ENCODE data around the gene GREB1. TPM values are rescaled to one million over a fixed set of nuclear protein-coding genes. Genes with fewer than 3 reads are reported as not detected.

The GREB1 gene
- total RNA-seq, 1 donor from 2014 or later, result 11.4 TPM

- no peak for ATAC-seq
- no peak for DNase-seq (ENCODE audit: missing footprints)
- intact Hi-C loops (cut with DNase I), result no loop called here
These were observed 51.2 kb downstream of the GREB1 start for GRCh38 chr2:11585071-11585470.

- ATAC-seq, result no peak
- intact Hi-C loops (cut with DNase I), result no loop called here
- peak; percentile 21 for DNase-seq (ENCODE audit: missing footprints)
These were observed 54.6 kb downstream of the GREB1 start for GRCh38 chr2:11588228-11589110.

GRCh38 chr2:11589316-11589940 lies 55.6 kb downstream of the GREB1 start:
- no peak for DNase-seq (ENCODE audit: missing footprints)
- ATAC-seq, result no peak
- intact Hi-C loops (cut with DNase I), result no loop called here

DNA sequence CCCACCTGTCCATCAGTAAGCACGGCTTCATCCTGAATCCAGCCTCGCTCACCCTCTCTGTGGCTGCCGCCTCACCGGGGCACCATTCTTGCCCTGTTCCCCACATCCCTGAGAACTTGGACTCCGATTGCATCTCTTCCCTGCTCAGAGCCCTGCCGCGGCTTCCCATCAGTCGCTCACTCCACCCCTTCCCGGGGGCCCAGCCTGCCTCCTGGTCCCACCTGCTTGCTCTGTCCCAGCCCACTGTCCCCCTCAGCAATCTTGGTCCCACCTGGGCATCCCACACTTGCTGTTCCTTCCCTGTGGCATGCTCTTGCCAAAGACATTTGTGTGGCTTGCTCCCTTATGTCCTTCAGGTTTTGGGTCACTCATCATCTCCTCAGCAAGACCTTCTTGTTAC lies 56.3 kb downstream of the GREB1 start:
- DNase-seq (ENCODE audit: missing footprints), result no peak
- no peak for ATAC-seq
- intact Hi-C loops (cut with DNase I), result no loop called here

GRCh38 chr2:11591091-11591490 lies 57.2 kb downstream of the GREB1 start:
- intact Hi-C loops (cut with DNase I), result no loop called here

GRCh38 chr2:11592671-11593574 lies 59.1 kb downstream of the GREB1 start:
- DNase-seq (ENCODE audit: missing footprints) (no peak), ATAC-seq (no peak)
- intact Hi-C loops (cut with DNase I), result no loop called here

More at GRCh38 chr2:11591091-11591490, 57.2 kb downstream of the GREB1 start:
- ATAC-seq, result no peak
- DNase-seq (ENCODE audit: missing footprints), result no peak

- intact Hi-C loops (cut with DNase I), result no loop called here
- ATAC-seq (no peak), DNase-seq (ENCODE audit: missing footprints) (no peak)
These were observed 63.0 kb downstream of the GREB1 start for GRCh38 chr2:11596801-11597200.

- DNase-seq (ENCODE audit: missing footprints) (no peak), ATAC-seq (no peak)
- intact Hi-C loops (cut with DNase I), result no loop called here
These were observed 63.8 kb downstream of the GREB1 start for GRCh38 chr2:11597538-11598225.

DNA sequence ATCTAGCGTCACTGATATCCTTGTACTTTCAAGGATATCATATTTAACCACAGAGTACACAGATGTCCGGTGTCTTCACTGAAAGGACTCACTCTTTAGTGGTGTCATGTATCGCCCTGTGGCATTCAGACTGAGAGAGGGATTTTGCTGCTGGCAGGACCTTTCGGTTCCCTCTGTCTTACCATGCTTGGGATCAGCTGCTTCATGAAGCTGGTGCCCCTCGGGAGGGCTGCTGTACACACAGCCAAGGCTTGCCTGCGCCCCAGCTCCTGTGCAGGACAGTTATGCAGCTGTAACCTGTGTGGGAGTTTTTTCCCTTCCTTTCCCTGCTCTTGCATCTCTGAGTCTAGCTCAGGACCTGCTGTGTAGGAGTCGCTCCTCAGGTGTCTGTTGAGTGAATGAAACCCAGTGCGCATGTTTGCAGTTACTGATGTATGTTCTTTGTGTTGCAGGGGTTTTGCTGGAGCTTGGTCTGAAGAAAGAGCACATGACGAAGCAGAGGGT lies 64.4 kb downstream of the GREB1 start:
- intact Hi-C loops (cut with DNase I), result no loop called here
- ATAC-seq (no peak), DNase-seq (ENCODE audit: missing footprints) (no peak)

DNA sequence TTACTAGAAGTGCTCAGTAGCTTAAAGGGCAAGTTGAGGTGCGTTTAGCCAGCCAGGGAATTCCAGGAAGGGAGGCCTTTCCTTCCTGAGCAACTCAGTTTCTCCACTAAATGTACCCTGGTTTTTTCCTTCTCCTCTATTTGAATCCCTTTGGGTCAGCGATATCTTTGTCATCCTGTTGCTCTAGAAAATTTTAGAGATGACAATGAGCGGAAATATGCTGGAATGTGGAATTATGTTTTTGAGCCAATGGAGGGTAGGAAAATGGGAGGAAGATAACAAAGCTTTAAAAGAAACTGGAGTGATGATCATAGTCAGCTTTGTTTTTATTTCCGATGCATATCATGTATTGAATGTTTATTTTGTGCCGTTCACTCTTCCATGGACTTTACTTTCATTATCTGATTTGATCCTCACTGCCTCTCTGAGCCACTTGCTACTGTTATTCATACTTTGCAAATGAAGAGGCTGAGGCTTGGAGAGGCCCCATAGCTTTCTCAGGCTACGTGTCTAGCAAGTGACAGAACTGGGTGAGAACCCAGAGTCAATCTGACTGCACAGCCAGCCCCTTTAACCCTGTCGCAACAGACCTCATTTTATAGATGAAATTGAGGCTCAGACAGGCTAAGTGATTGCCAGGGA lies 68.8 kb downstream of the GREB1 start:
- DNase-seq (ENCODE audit: missing footprints) (no peak), ATAC-seq (no peak)
- intact Hi-C loops (cut with DNase I), result no loop called here

GRCh38 chr2:11610624-11611242 lies 76.9 kb downstream of the GREB1 start:
- intact Hi-C loops (cut with DNase I), result no loop called here
- DNase-seq (ENCODE audit: missing footprints) (peak; percentile 54), ATAC-seq (no peak)

- intact Hi-C loops (cut with DNase I), result no loop called here
- no peak for DNase-seq (ENCODE audit: missing footprints)
- ATAC-seq, result no peak
These were observed 77.4 kb downstream of the GREB1 start for GRCh38 chr2:11611251-11611650.

GRCh38 chr2:11612553-11613215 lies 78.8 kb downstream of the GREB1 start:
- ATAC-seq (no peak), DNase-seq (ENCODE audit: missing footprints) (no peak)
- intact Hi-C loops (cut with DNase I), result no loop called here

- no peak for DNase-seq (ENCODE audit: missing footprints)
- no peak for ATAC-seq
- intact Hi-C loops (cut with DNase I), result no loop called here
These were observed 79.5 kb downstream of the GREB1 start for GRCh38 chr2:11613297-11613696.

DNA sequence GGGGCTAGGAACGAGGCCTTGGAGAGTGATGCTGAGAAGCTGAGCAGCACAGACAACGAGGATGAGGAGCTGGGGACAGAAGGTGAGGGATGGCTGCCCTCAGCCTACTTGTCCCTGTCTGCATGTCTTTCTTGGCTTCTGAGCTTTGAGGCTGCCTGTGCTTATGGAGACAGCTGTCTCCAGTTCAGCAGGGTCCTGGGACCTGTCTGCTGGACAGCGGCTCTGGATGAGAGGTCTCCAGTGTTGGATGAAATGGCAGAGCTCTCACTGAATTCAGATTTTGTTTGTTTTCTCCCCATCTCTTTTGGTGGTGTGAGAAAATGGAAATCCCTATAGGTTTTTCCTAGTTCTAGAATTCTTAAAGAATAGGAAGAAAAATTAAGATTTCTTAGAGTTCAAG lies 81.4 kb downstream of the GREB1 start:
- no peak for ATAC-seq
- intact Hi-C loops (cut with DNase I), result no loop called here
- no peak for DNase-seq (ENCODE audit: missing footprints)

DNA sequence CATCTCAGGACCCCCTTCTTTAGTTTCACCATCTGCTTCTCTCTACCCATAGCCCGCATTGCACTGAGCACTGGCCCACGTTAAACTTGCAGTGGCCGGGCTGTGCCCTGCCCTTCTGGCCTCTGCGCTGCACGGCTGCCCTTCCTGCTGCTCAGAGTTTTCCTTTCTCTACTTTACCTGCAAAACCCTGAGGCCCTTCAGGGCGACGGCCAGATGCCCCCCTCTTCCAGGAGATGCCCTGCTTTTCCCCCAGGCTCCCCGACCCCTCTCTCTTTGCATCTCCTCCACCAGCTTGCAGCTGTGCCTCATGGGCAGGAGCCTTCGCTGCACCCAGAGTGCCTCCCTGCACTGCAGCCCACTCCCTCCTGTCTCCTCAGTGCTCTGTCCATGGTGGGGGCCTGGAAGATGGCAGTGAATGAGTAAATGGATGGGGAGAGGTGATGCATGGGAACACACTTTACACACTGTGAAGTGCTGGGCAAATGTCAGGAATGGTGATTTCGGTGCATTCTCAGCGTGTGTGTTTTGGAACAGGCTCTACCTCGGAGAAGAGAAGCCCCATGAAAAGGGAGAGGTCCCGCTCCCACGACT lies 82.3 kb downstream of the GREB1 start:
- no peak for ATAC-seq
- no peak for DNase-seq (ENCODE audit: missing footprints)
- intact Hi-C loops (cut with DNase I), result no loop called here

DNA sequence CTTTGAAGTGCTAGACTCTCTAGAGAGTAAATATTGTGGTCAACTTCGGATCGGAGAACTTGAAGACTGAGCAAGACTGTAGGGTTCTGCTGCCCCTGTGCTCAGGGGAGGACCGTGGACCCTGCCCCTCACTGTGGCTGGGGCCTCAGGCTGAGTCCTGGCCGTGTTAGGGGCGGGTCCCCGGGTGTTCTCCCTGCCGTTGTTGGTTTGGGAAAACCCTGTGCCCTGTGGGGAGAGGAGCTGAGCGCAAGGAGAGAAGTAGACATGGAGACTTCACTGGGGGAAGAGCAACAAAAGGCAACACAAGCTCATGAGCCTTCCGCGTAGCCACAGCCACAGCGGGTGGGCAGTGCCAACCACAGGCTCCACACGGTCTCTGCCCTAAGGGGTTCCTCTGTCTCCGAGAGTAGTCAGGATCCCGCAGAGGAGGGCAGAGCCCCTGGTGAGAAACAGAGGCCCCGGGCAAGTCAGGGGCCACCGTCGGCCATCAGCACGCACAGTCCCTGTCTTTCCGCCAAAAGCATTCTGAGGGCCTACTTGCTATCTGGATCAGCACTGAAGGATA lies 83.1 kb downstream of the GREB1 start:
- ATAC-seq, result no peak
- intact Hi-C loops (cut with DNase I), result no loop called here

More for the DNA sequence above, 83.1 kb downstream of the GREB1 start:
- no peak for DNase-seq (ENCODE audit: missing footprints)

Measured in Right ventricle myocardium inferior (tissue), 1 donor.